GM18951 (cell line): Measurements from ENCODE around the gene BID.

Experiments used
- POLR2A ChIP-seq: IDR thresholded peaks from 4 replicates; pipeline ENCODE4 v1.6.1; 2011; ENCODE audit warnings: mild to moderate bottlenecking; ENCODE audit not compliant: insufficient read length, insufficient read depth; ENCODE audit errors: extremely low read depth
- in situ Hi-C: fragments of 300-500 bp; cut with MboI; formaldehyde crosslinking; loops from one replicate; pipeline ENCODE4 v1.12.0; 2022; ENCODE audit warnings: low sequenced_read_pairs, mixed read lengths, inconsistent platforms; ENCODE audit not compliant: unreplicated experiment

The BID gene

GRCh38 chr22:17808693-17809403 lies 34.6 kb upstream of the BID start:
- TF ChIP-seq POLR2A, result no peak
- in situ Hi-C loops, result no loop called here

GRCh38 chr22:17807578-17808410 lies 33.5 kb upstream of the BID start:
- in situ Hi-C loops, result no loop called here

GRCh38 chr22:17807086-17807485 lies 32.8 kb upstream of the BID start:
- TF ChIP-seq POLR2A, result no peak
- in situ Hi-C loops, result no loop called here

More at GRCh38 chr22:17807578-17808410, 33.5 kb upstream of the BID start:
- no peak for TF ChIP-seq POLR2A

- in situ Hi-C loops, result no loop called here
- no peak for TF ChIP-seq POLR2A
These were observed 32.2 kb upstream of the BID start for GRCh38 chr22:17806437-17806836.

GRCh38 chr22:17804331-17805080 lies 30.2 kb upstream of the BID start:
- TF ChIP-seq POLR2A, result no peak
- in situ Hi-C loops, result no loop called here

GRCh38 chr22:17803609-17804270 lies 29.5 kb upstream of the BID start:
- no peak for TF ChIP-seq POLR2A
- in situ Hi-C loops, result no loop called here

GRCh38 chr22:17802822-17803221 lies 28.6 kb upstream of the BID start:
- no peak for TF ChIP-seq POLR2A
- in situ Hi-C loops, result no loop called here

GRCh38 chr22:17802411-17802810 lies 28.1 kb upstream of the BID start:
- in situ Hi-C loops, result no loop called here
- TF ChIP-seq POLR2A, result no peak

- in situ Hi-C loops, result no loop called here
- peak; percentile 29 for TF ChIP-seq POLR2A
These were observed 23.7 kb upstream of the BID start for GRCh38 chr22:17797721-17798559.

GRCh38 chr22:17796695-17797094 lies 22.4 kb upstream of the BID start:
- in situ Hi-C loops, result no loop called here

GRCh38 chr22:17795661-17796548 lies 21.6 kb upstream of the BID start:
- in situ Hi-C loops, result no loop called here
- peak; percentile 46 for TF ChIP-seq POLR2A

More at GRCh38 chr22:17796695-17797094, 22.4 kb upstream of the BID start:
- TF ChIP-seq POLR2A, result no peak
